ENCODE results near the gene CD99.
"Not testable (repeated sequence)": the region's sequence is repeated elsewhere in the genome, so short reads cannot be mapped to it uniquely, and the experiment has no call there.

- TF ChIP-seq POLR2A, CTCF, EP300 (IDR thresholded peaks at IDR 0.05): not testable (repeated sequence)
Measured at GRCh38 chrX:2755163-2755715, 64.1 kb downstream of the CD99 start.
